OCI-LY7 (cell line): ENCODE measurements around the gene CASP9.

Source experiments
- CTCF ChIP-seq: fragments of 200-600 bp; sonication (generic); conservative IDR thresholded peaks from 2 replicates; pipeline ENCODE4 v1.5.1; 2014; ENCODE audit warnings: mild to moderate bottlenecking, antibody characterized with exemption, low read length, moderate library complexity, mixed read lengths
- EZH2phosphoT487 ChIP-seq: fragments of 200-600 bp; sonication (generic); IDR thresholded peaks from 2 replicates; pipeline ENCODE4 v1.6.1; 2018; ENCODE audit warnings: low read depth, borderline replicate concordance, mild to moderate bottlenecking, mixed run types, antibody characterized with exemption, low read length, moderate library complexity, mixed read lengths

DNA sequence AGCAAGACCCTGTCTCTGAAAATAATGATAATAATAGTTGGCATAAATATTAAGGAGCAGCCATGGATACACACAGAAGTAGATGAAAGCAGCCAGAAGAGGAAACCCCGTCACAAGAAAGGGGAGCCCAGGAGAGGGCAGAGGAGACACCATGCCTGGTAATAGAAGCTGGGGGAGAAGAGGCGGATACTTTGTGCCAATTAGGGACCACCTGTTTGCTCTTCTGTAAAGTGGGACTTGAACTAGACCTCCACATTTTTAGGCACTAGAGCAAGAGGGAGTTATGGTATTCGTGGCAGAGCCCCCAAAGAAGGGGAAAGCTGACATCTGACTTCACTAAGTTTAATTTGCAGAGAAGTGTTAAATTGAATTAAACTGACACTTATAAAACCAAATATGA, 35.6 kb downstream of the CASP9 start:
- TF ChIP-seq EZH2phosphoT487, result no peak
- TF ChIP-seq CTCF, result no peak
